Common myeloid progenitor, CD34-positive (primary cell): ENCODE data around the gene LZTFL1.

Experiments
- CTCF ChIA-PET: fragments of 350-600 bp; sonication (Branson Sonifier 250); formaldehyde crosslinking; loops from one replicate; lab custom pipeline; 2021; ENCODE audit warnings: antibody characterized with exemption; lab: Charles Lee
- POLR2A ChIA-PET: fragments of 350-600 bp; sonication (Branson Sonifier 250); formaldehyde crosslinking; loops from one replicate; lab custom pipeline; 2021; ENCODE audit warnings: antibody characterized with exemption; lab: Charles Lee
- DNase-seq, 3 donors: peaks; one replicate each; pipeline versions ENCODE4 v3.0.0 to v3.0.0-alpha.2; 2013
- H3K27ac ChIP-seq, 2 experiments: 1 replicate in 1 of 2; 2 replicates in 1 of 2; pipeline ENCODE4 v1.7.0; 2013; ENCODE audit warnings: inconsistent platforms in 2 of 2, low read length in 2 of 2, mild to moderate bottlenecking in 2 of 2, low read depth in 1 of 2, moderate library complexity in 1 of 2; ENCODE audit not compliant: severe bottlenecking in 2 of 2, insufficient read depth in 1 of 2, poor library complexity in 1 of 2
- H3K27me3 ChIP-seq, 5 experiments: replicated peaks in 2 of 5; 1 replicate in 3 of 5; 2 replicates in 2 of 5; pipeline versions ENCODE4 v1.6.1 to v1.7.0; 2013; ENCODE audit warnings: low read length in 4 of 5, mild to moderate bottlenecking in 2 of 5, moderate library complexity in 2 of 5, inconsistent platforms in 1 of 5; ENCODE audit not compliant: insufficient read depth in 5 of 5, control insufficient read depth in 4 of 5
- H3K36me3 ChIP-seq, 4 experiments: 1 replicate in 2 of 4; 2 replicates in 2 of 4; pipeline versions ENCODE4 v1.6.1 to v1.7.0; 2013; ENCODE audit warnings: low read length in 3 of 4, control low read depth in 1 of 4, mild to moderate bottlenecking in 1 of 4; ENCODE audit not compliant: control insufficient read depth in 4 of 4, insufficient read depth in 4 of 4
- H3K4me1 ChIP-seq, 4 experiments: 1 replicate in 3 of 4; 2 replicates in 1 of 4; pipeline versions ENCODE4 v1.6.1 to v1.7.1; 2013; ENCODE audit warnings: low read length in 3 of 4, mild to moderate bottlenecking in 3 of 4, control low read depth in 1 of 4, inconsistent platforms in 1 of 4, moderate library complexity in 1 of 4; ENCODE audit not compliant: control insufficient read depth in 4 of 4, insufficient read depth in 4 of 4; ENCODE audit errors: control extremely low read depth in 1 of 4
- H3K4me3 ChIP-seq, 7 experiments: 1 replicate in 4 of 7; 2 replicates in 3 of 7; pipeline versions ENCODE4 v1.5.1 to v1.7.0; 2013; ENCODE audit warnings: mild to moderate bottlenecking in 7 of 7, low read length in 6 of 7, moderate library complexity in 6 of 7, inconsistent platforms in 2 of 7, low read depth in 2 of 7, control low read depth in 1 of 7; ENCODE audit not compliant: insufficient read depth in 4 of 7, control insufficient read depth in 1 of 7; ENCODE audit errors: extremely low read depth in 1 of 7
- H3K9me3 ChIP-seq, 5 experiments: 1 replicate in 4 of 5; 2 replicates in 1 of 5; pipeline versions ENCODE4 v1.6.1 to v1.7.1; 2013; ENCODE audit warnings: low read length in 4 of 5, mild to moderate bottlenecking in 2 of 5, inconsistent platforms in 1 of 5, low read depth in 1 of 5, moderate library complexity in 1 of 5; ENCODE audit not compliant: control insufficient read depth in 4 of 5, insufficient read depth in 2 of 5; ENCODE audit errors: control extremely low read depth in 1 of 5
- WGBS: methylation state at CpG from one replicate; pipeline ENCODE4 v1.1.5; 2013; ENCODE audit not compliant: insufficient coverage; 5-methylcytosine and 5-hydroxymethylcytosine counted together

The LZTFL1 gene

GRCh38 chr3:45802146-45802545 is 39.8 kb downstream of the LZTFL1 start:
- H3K4me3 ChIP-seq, result no peak overlapping the region
- POLR2A ChIA-PET, result interaction anchor here (0.6 kb wide), 1 partner anchor 579 kb away, joined by 3 read pairs; no protein-coding TSS in a partner anchor
- 98% methylated on average over 7 of the region's 9 CpGs for WGBS
- H3K27me3 ChIP-seq, result peaks cover 6 to 25% (median 16%) of the 10 kb centered on the region in 5 experiments
- DNase-seq, result no peak
- no peaks in the 10 kb centered on the region for H3K36me3 ChIP-seq
- CTCF ChIA-PET, result no interaction called here
- H3K4me1 ChIP-seq, result no peaks in the 10 kb centered on the region
- H3K9me3 ChIP-seq, result peaks cover 0 to 2% (median 0%) of the 10 kb centered on the region in 5 experiments
- H3K27ac ChIP-seq, result no peak overlapping the region

DNA sequence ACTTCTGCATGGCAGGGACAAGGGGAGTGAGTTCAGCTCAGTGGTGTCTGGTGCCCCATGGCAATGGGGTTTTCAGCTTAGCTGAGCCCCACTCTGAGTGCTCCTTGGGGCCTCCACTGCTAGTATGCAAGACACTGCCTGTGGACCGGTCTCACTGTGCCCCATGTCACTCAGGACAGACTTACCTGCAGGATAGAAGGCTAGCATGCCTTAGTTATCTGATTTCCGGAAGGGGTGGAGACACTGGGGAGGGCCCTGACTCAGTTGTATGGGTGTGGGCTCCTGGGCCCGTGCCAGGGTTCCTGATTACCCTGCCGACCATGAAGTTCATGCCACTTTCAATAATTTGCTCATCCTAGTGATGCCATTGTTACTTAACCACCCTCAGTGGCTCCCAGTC is 41.3 kb downstream of the LZTFL1 start:
- WGBS, result 96% methylated on average over 3 of the region's 4 CpGs
- peaks cover 0 to 2% (median 0%) of the 10 kb centered on the region in 5 experiments for H3K9me3 ChIP-seq
- no peaks in the 10 kb centered on the region for H3K36me3 ChIP-seq
- CTCF ChIA-PET, result interaction anchor here (0.8 kb wide), 1 partner anchor 10 kb away, joined by 3 read pairs; no protein-coding TSS in a partner anchor
- POLR2A ChIA-PET, result no interaction called here
- H3K27ac ChIP-seq, result no peak overlapping the region
- H3K4me3 ChIP-seq, result no peak overlapping the region
- H3K27me3 ChIP-seq, result peaks cover 6 to 41% (median 26%) of the 10 kb centered on the region in 5 experiments
- peaks cover 0 to 14% (median 12%) of the 10 kb centered on the region in 4 experiments for H3K4me1 ChIP-seq
- no peak for DNase-seq

DNA sequence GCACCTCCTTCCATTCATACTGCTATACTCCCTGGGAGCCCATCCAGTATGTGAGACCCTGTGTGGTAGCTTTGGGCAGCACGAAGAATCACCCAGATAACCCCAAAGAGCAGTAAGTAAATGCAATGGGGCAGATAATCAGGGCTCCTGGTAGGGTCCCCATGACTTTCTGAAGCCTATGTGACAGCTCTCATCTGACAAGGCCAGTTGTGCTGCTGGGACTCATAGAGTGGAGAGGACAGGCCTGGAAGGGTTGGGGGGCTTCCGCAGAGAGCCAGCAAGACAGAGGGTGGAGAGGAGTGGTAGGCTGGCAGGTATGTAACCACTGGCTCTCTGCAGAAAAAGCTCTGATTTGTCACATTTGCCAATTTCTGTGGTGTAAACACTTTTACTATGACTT is 42.3 kb downstream of the LZTFL1 start:
- Histone ChIP-seq H3K27ac (no peak overlapping the region), H3K9me3 (peaks cover 0 to 2% (median 0%) of the 10 kb centered on the region in 5 experiments), H3K4me1 (peaks cover 0 to 16% (median 14%) of the 10 kb centered on the region in 4 experiments), H3K4me3 (no peak overlapping the region), H3K36me3 (no peaks in the 10 kb centered on the region), H3K27me3 (peaks cover 8 to 49% (median 29%) of the 10 kb centered on the region in 5 experiments)
- POLR2A ChIA-PET, result interaction anchor here (0.6 kb wide), 2 partner anchors 11 to 205 kb away, joined by 3 to 6 read pairs; no protein-coding TSS in a partner anchor
- CTCF ChIA-PET, result no interaction called here
- WGBS, result 100% methylated on average over 2 of the region's 2 CpGs
- no peak for DNase-seq

DNA sequence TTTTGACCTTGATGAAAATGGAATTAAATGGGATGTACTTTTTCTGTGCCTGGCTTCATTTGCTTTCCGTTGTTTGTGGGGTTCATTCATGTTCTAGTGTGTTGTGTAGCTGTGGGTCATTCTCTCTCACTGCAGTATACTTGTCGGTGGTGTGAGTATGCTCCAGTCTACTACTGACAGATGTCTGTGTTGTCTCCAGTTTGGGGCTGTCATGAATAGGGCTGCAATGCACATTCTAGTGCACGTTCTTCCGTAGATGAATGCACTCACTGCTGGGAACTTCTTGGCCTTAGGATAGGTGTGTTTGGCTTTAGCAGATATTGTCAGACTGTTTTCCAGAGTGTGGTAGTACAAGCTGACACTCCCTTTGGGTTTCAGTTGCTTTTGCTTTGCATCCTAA is 43.9 kb downstream of the LZTFL1 start:
- POLR2A ChIA-PET, result no interaction called here
- DNase-seq, result no peak
- CTCF ChIA-PET, result no interaction called here
- 100% methylated on average over 3 of the region's 4 CpGs for WGBS
- peaks cover 8 to 57% (median 34%) of the 10 kb centered on the region in 5 experiments for H3K27me3 ChIP-seq
- no peaks in the 10 kb centered on the region for H3K36me3 ChIP-seq
- H3K4me3 ChIP-seq, result no peak overlapping the region
- no peak overlapping the region for H3K27ac ChIP-seq
- peaks cover 0 to 2% (median 0%) of the 10 kb centered on the region in 5 experiments for H3K9me3 ChIP-seq
- H3K4me1 ChIP-seq, result peaks cover 0 to 16% (median 14%) of the 10 kb centered on the region in 4 experiments

DNA sequence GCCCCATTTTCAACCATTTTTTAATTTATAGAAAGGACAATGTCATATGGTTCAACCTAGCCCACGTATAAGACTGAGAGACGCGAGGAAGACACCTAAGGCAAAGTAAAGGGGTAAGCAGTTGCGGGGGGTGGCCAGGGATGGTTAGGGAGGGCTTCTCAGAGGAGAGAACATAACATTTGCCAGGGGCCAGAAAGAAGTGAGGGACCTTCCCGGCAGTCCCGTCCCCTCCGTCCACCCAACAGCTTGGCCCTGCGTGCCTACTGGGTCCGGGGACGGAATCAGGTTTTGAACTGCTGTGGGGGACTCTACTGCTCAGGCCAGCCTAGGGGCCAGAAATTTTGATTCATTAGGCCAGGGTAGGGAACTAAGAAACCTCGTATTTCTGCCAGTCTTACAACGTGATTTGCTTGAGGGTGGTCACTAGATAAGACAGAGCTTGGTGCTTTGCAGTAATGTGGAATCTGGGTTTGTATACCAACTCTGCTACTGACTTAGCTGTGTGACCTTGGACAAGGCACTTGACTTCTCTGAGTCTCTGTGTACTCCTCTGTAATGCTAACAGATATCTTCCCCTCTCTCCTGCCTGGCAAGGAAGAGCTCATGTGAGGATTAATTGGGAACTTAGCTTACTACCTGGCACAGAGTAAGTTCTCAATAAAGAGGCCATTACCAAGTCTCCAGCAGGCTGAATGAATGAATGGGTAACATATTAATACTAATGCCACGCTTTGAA is 44.8 kb downstream of the LZTFL1 start:
- Histone ChIP-seq H3K27me3 (peaks cover 8 to 57% (median 34%) of the 10 kb centered on the region in 5 experiments), H3K36me3 (no peaks in the 10 kb centered on the region), H3K9me3 (peaks cover 0 to 1% (median 0%) of the 10 kb centered on the region in 5 experiments), H3K27ac (no peak overlapping the region), H3K4me1 (peaks cover 0 to 16% (median 14%) of the 10 kb centered on the region in 4 experiments), H3K4me3 (peak overlapping the region in 5 of 7 experiments; percentile 8 to 66 (median 53))
- ChIA-PET POLR2A (no interaction called here), CTCF (interaction anchor here (1.2 kb wide), 1 partner anchor 37 kb away, joined by 4 read pairs; no protein-coding TSS in a partner anchor)
- DNase-seq, result no peak
- 78% methylated on average over 10 of the region's 13 CpGs for whole genome bisulfite sequencing

DNA sequence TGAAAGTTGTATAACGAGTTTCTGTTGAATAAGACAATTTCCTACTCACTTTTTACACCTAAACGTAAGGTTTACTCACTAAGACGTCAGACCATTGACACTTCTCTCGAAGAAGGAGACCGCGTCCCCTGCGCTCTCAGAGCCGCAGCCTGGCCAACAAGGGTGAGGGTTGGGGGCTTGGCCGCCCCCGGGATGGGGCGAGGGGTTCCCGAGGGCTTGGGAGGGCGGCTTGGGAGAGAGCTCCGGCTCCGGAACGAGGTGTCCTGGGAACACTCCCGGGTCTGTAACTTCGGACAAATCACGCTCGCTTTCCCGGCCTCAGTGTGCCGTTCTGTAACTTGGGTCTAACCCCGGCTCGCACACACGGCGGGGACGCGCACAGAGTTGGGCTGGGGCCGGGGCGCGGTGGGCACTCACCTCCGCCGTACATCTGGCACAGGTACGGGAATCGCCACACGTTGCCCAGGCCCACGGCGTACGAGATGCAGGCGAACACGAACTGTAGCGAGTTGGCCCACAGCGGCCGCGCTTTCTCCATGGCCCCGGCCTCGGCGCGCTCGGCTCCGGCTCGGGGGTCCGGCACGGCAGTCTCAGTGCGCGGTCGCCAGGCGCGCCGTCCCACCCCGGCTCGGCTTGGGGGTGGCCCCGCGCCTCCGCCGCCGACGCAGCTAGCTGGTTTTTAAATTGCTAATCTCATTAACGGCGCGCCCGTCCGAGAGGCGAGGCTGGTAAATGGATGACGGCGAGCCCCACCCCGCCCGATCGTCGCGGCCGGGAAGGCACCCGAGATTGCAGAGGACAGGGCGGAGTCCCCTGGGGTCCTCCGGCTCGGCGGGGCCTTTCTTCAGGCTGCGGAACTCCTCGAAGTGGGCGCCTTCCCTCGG is 45.8 kb downstream of the LZTFL1 start, which contains the start of gene SLC6A20:
Gene SLC6A20 (minus strand): TSS at position 655 of the 884 bp plus-strand sequence. CDS start 117 bp downstream, at position 538.
- ChIA-PET POLR2A (no interaction called here), CTCF (no interaction called here)
- Histone ChIP-seq H3K27me3 (peaks cover 8 to 57% (median 34%) of the 10 kb centered on the region in 5 experiments), H3K4me3 (peak within 1 kb of the TSS; percentile 13 to 66 (median 53)), H3K4me1 (peaks cover 0 to 16% (median 14%) of the 10 kb centered on the region in 4 experiments), H3K27ac (no peak within 1 kb of the TSS), H3K36me3 (no peaks in the 10 kb centered on the region), H3K9me3 (no peaks in the 10 kb centered on the region)
- peak in 2 of 3 donors; percentile 24 to 42 for DNase-seq
- 2% methylated on average over 84 of the region's 91 CpGs for WGBS
